ENCODE measurements around the gene CASQ1. TPM values are rescaled to one million over a fixed set of nuclear protein-coding genes. Genes with fewer than 3 reads are reported as not detected.

CASQ1 gene
- total and polyA plus RNA-seq, 8 donors = 0.17 to 0.71 (median 0.29) TPM; not detected in 1

DNA sequence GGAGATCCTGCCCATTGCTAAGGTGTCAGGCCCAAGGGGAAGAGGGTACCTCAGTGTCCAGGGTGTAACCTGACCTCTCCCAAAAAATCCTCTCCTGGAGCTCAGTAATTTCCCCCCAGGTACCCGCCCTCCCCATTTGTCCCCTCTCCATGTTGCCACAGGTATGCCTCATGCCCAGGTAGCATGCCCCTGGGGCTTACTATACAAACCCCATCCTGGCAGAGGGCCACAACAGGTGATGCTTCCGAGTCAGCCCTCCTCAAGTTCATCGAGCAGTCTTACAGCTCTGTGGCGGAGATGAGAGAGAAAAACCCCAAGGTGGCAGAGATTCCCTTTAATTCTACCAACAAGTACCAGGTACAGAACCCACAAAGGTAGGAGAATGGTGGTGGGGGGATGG lies 23.3 kb upstream of the CASQ1 start:
- no peaks in the 10 kb centered on the region for H3K36me3 ChIP-seq
- TF ChIP-seq, protein P1, sequence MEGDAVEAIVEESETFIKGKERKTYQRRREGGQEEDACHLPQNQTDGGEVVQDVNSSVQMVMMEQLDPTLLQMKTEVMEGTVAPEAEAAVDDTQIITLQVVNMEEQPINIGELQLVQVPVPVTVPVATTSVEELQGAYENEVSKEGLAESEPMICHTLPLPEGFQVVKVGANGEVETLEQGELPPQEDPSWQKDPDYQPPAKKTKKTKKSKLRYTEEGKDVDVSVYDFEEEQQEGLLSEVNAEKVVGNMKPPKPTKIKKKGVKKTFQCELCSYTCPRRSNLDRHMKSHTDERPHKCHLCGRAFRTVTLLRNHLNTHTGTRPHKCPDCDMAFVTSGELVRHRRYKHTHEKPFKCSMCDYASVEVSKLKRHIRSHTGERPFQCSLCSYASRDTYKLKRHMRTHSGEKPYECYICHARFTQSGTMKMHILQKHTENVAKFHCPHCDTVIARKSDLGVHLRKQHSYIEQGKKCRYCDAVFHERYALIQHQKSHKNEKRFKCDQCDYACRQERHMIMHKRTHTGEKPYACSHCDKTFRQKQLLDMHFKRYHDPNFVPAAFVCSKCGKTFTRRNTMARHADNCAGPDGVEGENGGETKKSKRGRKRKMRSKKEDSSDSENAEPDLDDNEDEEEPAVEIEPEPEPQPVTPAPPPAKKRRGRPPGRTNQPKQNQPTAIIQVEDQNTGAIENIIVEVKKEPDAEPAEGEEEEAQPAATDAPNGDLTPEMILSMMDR (IDR thresholded peaks at IDR 0.05) = no peak
- no peaks in the 10 kb centered on the region for H3K9me3 ChIP-seq
- peaks cover 0 to 9% of the 10 kb centered on the region in 2 donors for H3K4me1 ChIP-seq
- intact Hi-C loops (cut with DNase I) = no loop called here
- DNase-seq (no peak), ATAC-seq (no peak)
- H3K27ac ChIP-seq = no peak overlapping the region
- peaks cover 0 to 6% of the 10 kb centered on the region in 2 donors for H3K27me3 ChIP-seq
- H3K4me3 ChIP-seq = no peak overlapping the region

DNA sequence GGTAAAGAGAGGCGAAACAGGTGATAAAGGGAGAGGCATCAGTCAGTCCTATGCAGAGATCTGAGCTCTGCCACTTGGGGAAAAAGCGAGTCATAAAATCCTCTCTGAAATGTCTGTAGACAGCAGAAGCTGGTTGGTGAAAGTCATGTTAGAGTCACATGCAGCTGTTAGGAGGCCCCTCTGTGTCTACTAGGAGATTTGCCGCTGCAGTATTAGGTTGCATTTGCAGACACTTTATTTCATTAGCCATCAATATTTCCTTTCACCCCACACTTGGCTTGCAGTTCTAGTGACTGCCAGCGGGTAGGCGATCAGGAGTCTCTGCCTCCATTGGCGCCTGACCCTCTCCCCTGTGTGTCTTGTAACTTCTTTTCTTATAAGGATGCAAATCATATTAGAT lies 22.8 kb upstream of the CASQ1 start:
- TF ChIP-seq, protein P1 (IDR thresholded peaks at IDR 0.05) = no peak
- Histone ChIP-seq H3K36me3 (no peaks in the 10 kb centered on the region), H3K27me3 (peaks cover 0 to 6% of the 10 kb centered on the region in 2 donors), H3K4me3 (no peak overlapping the region), H3K27ac (no peak overlapping the region), H3K9me3 (no peaks in the 10 kb centered on the region), H3K4me1 (peaks cover 0 to 9% of the 10 kb centered on the region in 2 donors)
- DNase-seq (no peak), ATAC-seq (no peak)
- intact Hi-C loops (cut with DNase I) = no loop called here

DNA sequence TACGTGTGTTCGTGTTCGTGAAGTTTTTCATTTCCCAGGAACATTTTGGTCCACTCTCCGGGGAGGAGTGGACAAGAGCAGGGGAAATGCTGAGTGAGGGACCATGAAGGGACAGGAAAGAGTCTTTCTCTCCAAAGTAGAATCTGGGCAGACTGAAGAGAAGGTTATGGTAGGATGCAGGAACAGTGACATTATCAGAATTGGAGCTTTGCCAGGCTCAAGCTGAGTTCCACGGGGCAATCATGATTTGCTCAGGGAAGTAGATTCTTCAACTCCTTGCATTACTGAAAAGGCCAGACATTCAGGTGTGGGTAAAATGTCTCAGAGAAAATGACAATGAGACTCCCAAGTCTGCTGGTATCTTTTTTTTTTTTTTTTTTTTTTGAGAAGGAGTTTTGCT lies 22.4 kb upstream of the CASQ1 start:
- Histone ChIP-seq H3K36me3 (no peaks in the 10 kb centered on the region), H3K4me3 (no peak overlapping the region), H3K9me3 (no peaks in the 10 kb centered on the region), H3K27ac (no peak overlapping the region), H3K27me3 (peaks cover 0 to 6% of the 10 kb centered on the region in 2 donors), H3K4me1 (peaks cover 0 to 9% of the 10 kb centered on the region in 2 donors)
- TF ChIP-seq, protein P1 (IDR thresholded peaks at IDR 0.05) = no peak
- no peak for ATAC-seq
- intact Hi-C loops (cut with DNase I) = no loop called here
- no peak for DNase-seq

DNA sequence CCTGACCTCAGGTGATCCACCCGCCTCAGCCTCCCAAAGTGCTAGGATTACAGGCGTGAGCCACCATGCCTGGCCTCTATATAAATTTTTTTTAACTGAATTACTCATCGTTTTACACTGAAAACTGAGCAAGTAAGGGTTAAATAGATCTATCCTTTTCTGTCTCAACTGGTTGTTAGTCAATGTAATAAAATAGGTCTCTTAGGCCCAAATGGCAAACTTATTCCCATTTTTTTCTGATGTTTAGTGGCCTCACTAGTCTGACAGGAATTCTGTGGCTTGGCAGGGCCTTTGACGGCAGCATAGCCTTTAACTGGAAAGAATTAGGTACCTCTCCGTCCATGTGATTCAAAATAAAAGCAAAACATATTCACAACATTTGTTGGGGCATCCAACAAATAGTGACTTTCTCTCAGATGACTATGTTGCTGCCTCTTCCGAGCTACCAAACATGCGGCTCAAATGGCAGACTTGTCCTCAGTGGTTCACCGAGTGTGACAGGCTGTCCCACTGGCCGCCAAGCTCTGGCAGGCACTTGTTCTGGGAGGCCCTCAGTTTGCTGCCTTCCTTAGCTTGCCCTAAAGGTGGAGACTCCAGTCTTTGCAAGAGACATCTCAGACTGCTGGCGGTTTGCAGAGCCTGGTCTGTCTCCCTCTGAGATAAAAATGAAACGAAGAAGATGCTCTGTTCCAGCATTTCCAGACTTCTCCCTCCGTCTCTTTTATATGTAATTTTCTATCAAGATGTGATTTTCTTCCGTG lies 21.6 kb upstream of the CASQ1 start:
- Histone ChIP-seq H3K4me3 (no peak overlapping the region), H3K27ac (no peak overlapping the region), H3K9me3 (no peaks in the 10 kb centered on the region), H3K36me3 (no peaks in the 10 kb centered on the region), H3K27me3 (peaks cover 0 to 6% of the 10 kb centered on the region in 2 donors), H3K4me1 (peaks cover 0 to 9% of the 10 kb centered on the region in 2 donors)
- TF ChIP-seq, protein P1 (IDR thresholded peaks at IDR 0.05) = no peak
- intact Hi-C loops (cut with DNase I) = no loop called here
- no peak for ATAC-seq
- no peak for DNase-seq

DNA sequence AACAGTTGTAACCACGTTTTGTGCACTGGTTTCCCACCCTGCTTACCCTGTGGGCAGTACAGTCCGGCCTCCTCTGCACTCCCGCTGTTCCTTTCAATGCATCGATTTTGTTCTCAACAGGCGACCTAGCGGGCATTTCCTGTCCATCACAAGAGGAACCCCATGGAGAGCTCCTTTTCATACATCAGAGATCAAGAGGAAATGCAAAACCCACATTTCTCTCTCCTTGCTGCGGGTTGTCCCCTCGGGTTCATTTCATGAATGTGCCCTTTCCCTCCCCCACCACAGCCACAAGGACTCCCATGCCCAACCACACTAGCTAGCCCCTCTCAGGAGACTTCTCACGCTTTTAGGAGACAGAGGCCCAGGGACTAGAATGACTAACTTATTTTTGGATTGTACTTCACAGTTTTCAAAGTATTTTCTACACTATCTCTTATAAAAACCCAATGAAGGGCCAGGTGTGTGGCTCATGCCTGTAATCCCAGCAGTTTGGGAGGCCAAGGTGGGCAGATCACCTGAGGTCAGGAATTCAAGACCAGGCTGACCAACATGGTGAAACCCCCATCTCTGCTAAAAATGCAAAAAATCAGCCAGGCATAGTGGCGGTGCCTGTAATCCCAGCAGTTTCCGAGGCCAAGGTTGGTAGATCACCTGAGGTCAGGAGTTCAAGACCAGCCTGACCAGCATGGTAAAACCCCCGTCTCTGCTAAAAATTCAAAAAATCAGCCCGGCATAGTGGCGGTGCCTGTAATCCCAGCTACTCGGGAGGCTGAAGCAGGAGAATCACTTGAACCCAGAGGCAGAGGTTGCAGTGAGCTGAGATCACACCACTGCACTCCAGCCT lies 20.6 kb upstream of the CASQ1 start:
- ATAC-seq (no peak), DNase-seq (no peak)
- no peak overlapping the region for H3K4me3 ChIP-seq
- H3K36me3 ChIP-seq = no peaks in the 10 kb centered on the region
- peaks cover 0 to 9% of the 10 kb centered on the region in 2 donors for H3K4me1 ChIP-seq
- intact Hi-C loops (cut with DNase I) = no loop called here
- no peak overlapping the region for H3K27ac ChIP-seq
- H3K27me3 ChIP-seq = peaks cover 0 to 6% of the 10 kb centered on the region in 2 donors
- H3K9me3 ChIP-seq = no peaks in the 10 kb centered on the region
- TF ChIP-seq, protein P1 (IDR thresholded peaks at IDR 0.05) = no peak
